K562 (cell line): ENCODE data around the gene UTP14A. TPM values are rescaled to one million over a fixed set of nuclear protein-coding genes. Genes with fewer than 3 reads are reported as not detected.

Experiments used
- ATF1 ChIP-seq, 2 experiments: fragments of 450-650 bp in 1 of 2; IDR thresholded peaks; 2 replicates each; pipeline ENCODE4 v1.6.1; 2016; ENCODE audit warnings: missing compliant biosample characterization in 1 of 2, missing genetic modification characterization in 1 of 2
- BRD9 ChIP-seq: fragments of 450-650 bp; IDR thresholded peaks from 2 replicates; pipeline ENCODE4 v1.6.1; 2018; ENCODE audit warnings: low read depth; ENCODE audit not compliant: partially characterized antibody
- CREB1 ChIP-seq, 2 experiments: sonication (generic) in 1 of 2; formaldehyde crosslinking in 1 of 2; IDR thresholded peaks; 2 replicates each; pipeline versions ENCODE4 v1.6.1 to v1.8.0; 2012 to 2022; ENCODE audit warnings: inconsistent platforms in 1 of 2, mild to moderate bottlenecking in 1 of 2, missing genetic modification reagents in 1 of 2, moderate library complexity in 1 of 2
- CREB3L1 ChIP-seq: fragments of 450-650 bp; IDR thresholded peaks from 2 replicates; pipeline ENCODE4 v1.6.1; 2014; ENCODE audit warnings: low read depth, mild to moderate bottlenecking, moderate library complexity, borderline replicate concordance
- ELF2 ChIP-seq: fragments of 250-450 bp; sonication (Bioruptor Pico); IDR thresholded peaks from 2 replicates; pipeline ENCODE4 v1.5.0; 2021; ENCODE audit warnings: mild to moderate bottlenecking
- EZH2 ChIP-seq: IDR thresholded peaks from 2 replicates; pipeline ENCODE4 v1.6.1; 2012; ENCODE audit warnings: low read depth, mild to moderate bottlenecking, inconsistent platforms, low read length, borderline replicate concordance
- FOSL1 ChIP-seq: fragments of 200-800 bp; sonication (Bioruptor generic); conservative IDR thresholded peaks from 2 replicates; pipeline ENCODE4 v1.6.1; 2016; ENCODE audit warnings: missing genetic modification characterization, missing compliant biosample characterization
- KDM1A ChIP-seq, 2 experiments: fragments of 450-650 bp; IDR thresholded peaks; 2 replicates each; pipeline ENCODE4 v1.6.1; 2016; ENCODE audit warnings: mild to moderate bottlenecking in 2 of 2
- LEF1 ChIP-seq: fragments of 450-650 bp; IDR thresholded peaks from 2 replicates; pipeline ENCODE4 v1.6.1; 2016; ENCODE audit warnings: mild to moderate bottlenecking
- MAX ChIP-seq: sonication (generic); formaldehyde crosslinking; IDR thresholded peaks from 2 replicates; pipeline ENCODE4 v1.9.0; 2022; ENCODE audit warnings: mild to moderate bottlenecking, missing genetic modification reagents
- NRF1 ChIP-seq, 2 experiments: fragments of 450-650 bp; IDR thresholded peaks in 1 of 2; conservative IDR thresholded peaks in 1 of 2; 2 replicates each; pipeline ENCODE4 v1.6.1; 2014; ENCODE audit warnings: mild to moderate bottlenecking in 2 of 2
- OTX1 ChIP-seq: fragments of 450-650 bp; formaldehyde crosslinking; IDR thresholded peaks from 2 replicates; pipeline ENCODE4 v1.4.0; 2022; ENCODE audit warnings: mild to moderate bottlenecking
- POLR2G ChIP-seq: fragments of 200-400 bp; formaldehyde crosslinking; IDR thresholded peaks from 2 replicates; pipeline ENCODE4 v1.6.1; 2017; ENCODE audit warnings: low read depth, mild to moderate bottlenecking, antibody characterized with exemption, low read length, moderate library complexity
- TAF1 ChIP-seq: IDR thresholded peaks from 2 replicates; pipeline ENCODE4 v1.6.1; 2011; ENCODE audit warnings: mild to moderate bottlenecking, low read length, moderate library complexity; ENCODE audit not compliant: insufficient read depth, control insufficient read depth, severe bottlenecking; ENCODE audit errors: extremely low read depth
- TAL1 ChIP-seq: fragments of 450-650 bp; IDR thresholded peaks from 2 replicates; pipeline ENCODE4 v1.6.1; 2016; ENCODE audit warnings: mild to moderate bottlenecking
- TEAD1 ChIP-seq, 2 experiments: fragments of 450-650 bp in 1 of 2; sonication (generic) in 1 of 2; formaldehyde crosslinking; IDR thresholded peaks; 2 replicates each; pipeline versions ENCODE4 v1.4.0 to v1.8.0; 2020 to 2022; ENCODE audit warnings: mild to moderate bottlenecking in 2 of 2, missing genetic modification reagents in 1 of 2
- USF1 ChIP-seq: sonication (generic); formaldehyde crosslinking; IDR thresholded peaks from 2 replicates; pipeline ENCODE4 v1.9.0; 2022; ENCODE audit warnings: mild to moderate bottlenecking, missing genetic modification reagents
- ZNF263 ChIP-seq: sonication (generic); formaldehyde crosslinking; IDR thresholded peaks from 2 replicates; pipeline ENCODE4 v1.8.0; 2022; ENCODE audit warnings: mild to moderate bottlenecking, missing genetic modification reagents, borderline replicate concordance
- ZNF277 ChIP-seq: fragments of 250-450 bp; sonication (Bioruptor Pico); IDR thresholded peaks from 2 replicates; pipeline ENCODE4 v1.8.0; 2022; ENCODE audit warnings: inconsistent platforms, mild to moderate bottlenecking, moderate library complexity, borderline replicate concordance
- ZNF395 ChIP-seq: fragments of 200-800 bp; sonication (Bioruptor generic); IDR thresholded peaks from 2 replicates; pipeline ENCODE4 v1.6.1; 2017; ENCODE audit warnings: missing genetic modification characterization, missing compliant biosample characterization
- ZNF778 ChIP-seq: fragments of 450-650 bp; formaldehyde crosslinking; IDR thresholded peaks from 2 replicates; pipeline ENCODE4 v1.4.0; 2020; ENCODE audit warnings: mild to moderate bottlenecking, moderate library complexity
- polyA plus RNA-seq, 8 experiments: library from polyadenylated mRNA; depleted of rRNA in 4 of 8; stranded (reverse) in 5 of 8; unstranded in 3 of 8; fragments of >200 nt; fragmentation: Nextera tagmentation in 2 of 8; fragmentation: Illumina TruSeq in 1 of 8; extraction: Ambion mirVana in 2 of 8; extraction: Trizol in 1 of 8; gene quantifications; 2 replicates each; pipeline versions ENCODE4 v1.2.1 to v1.2.3, GENCODE V29; 2011 to 2014; ENCODE audit warnings: inconsistent platforms in 1 of 8, missing spikeins in 1 of 8
- total RNA-seq, 7 experiments: library from RNA; depleted of rRNA in 6 of 7; stranded (reverse); fragments of >200 nt in 6 of 7; fragmentation: Illumina TruSeq in 2 of 7; extraction: Trizol in 2 of 7; gene quantifications; 2 replicates each; pipeline versions ENCODE4 v1.2.1 to v1.2.3, GENCODE V29; 2011 to 2021; ENCODE audit warnings: low replicate concordance in 1 of 7

The UTP14A gene
- total and polyA plus RNA-seq, 9 of the 15 experiments (the other 6 are each of a cell fraction or from before 2014, with no cell fraction given): 30.5 to 91.0 (median 64.1) TPM

- TF ChIP-seq POLR2G (peak; percentile 94), LEF1 (peak; percentile 67; the same call in 1 of the 2 replicates), TAL1 (peak; percentile 49; the same call in 1 of the 2 replicates), FOSL1 (tag) (0 out of 2 replicates have a peak, but pooled peaks have one; percentile 29), ZNF395 (CRISPR knock-in tag) (peak; percentile 61; the same call in 1 of the 2 replicates), EZH2 (no peak), ELF2 (CRISPR knock-in tag) (no peak), ATF1 (CRISPR knock-in tag; IDR thresholded peaks at IDR 0.05) (no peak), ATF1 (tag; IDR thresholded peaks at IDR 0.05) (0 out of 2 replicates have a peak, but pooled peaks have one; percentile 38), CREB1 (IDR thresholded peaks at IDR 0.05) (no peak), CREB1 (CRISPR knock-in tag; IDR thresholded peaks at IDR 0.05) (peak; percentile 35; the same call in 1 of the 2 replicates), KDM1A (IDR thresholded peaks at IDR 0.05) (peak; percentile 40 to 81; a peak in 2 of 4 replicates), BRD9 (peak; percentile 66), TAF1 (peak; percentile 38), ZNF277 (CRISPR knock-in tag) (no peak), ZNF263 (peak; percentile 99), MAX (CRISPR knock-in tag) (peak; percentile 91), OTX1 (peak; percentile 37; the same call in 1 of the 2 replicates), TEAD1 (CRISPR knock-in tag; IDR thresholded peaks at IDR 0.05) (peak in 1 of 2 experiments; percentile 87; a peak in 2 of 4 replicates), ZNF778 (CRISPR knock-in tag) (no peak), NRF1 (conservative IDR thresholded peaks at IDR 0.05 in 1 of 2, IDR thresholded peaks at IDR 0.05 in 1 of 2) (peak; percentile 70 to 77), CREB3L1 (no peak), USF1 (CRISPR knock-in tag) (0 out of 2 replicates have a peak, but pooled peaks have one; percentile 17)
Observed at GRCh38 chrX:129957241-129958082, 51.5 kb downstream of the UTP14A start (continued).
